Stomach (tissue), 4 donors: ENCODE measurements around the gene CABLES1.

ENCODE experiments used
- EP300 ChIP-seq: sonication (generic); formaldehyde crosslinking; IDR thresholded peaks from one replicate; pipeline ENCODE4 v1.6.1; 2017; ENCODE audit warnings: antibody characterized with exemption
- POLR2A ChIP-seq, 4 donors: fragments of 450-650 bp; IDR thresholded peaks; one replicate each; pipeline ENCODE4 v1.6.1; 2016; ENCODE audit warnings: antibody characterized with exemption in 4 of 4, control low read depth in 2 of 4, mild to moderate bottlenecking in 1 of 4, moderate library complexity in 1 of 4
- TF ChIP-seq, protein P1 (sequence below), 7 experiments: fragments of 450-650 bp in 4 of 7; fragments of 200-600 bp in 3 of 7; sonication (generic) in 3 of 7; IDR thresholded peaks; one replicate each; pipeline ENCODE4 v1.5.1; 2016 to 2019; ENCODE audit warnings: antibody characterized with exemption in 7 of 7, control low read depth in 2 of 7, mild to moderate bottlenecking in 1 of 7

DNA sequence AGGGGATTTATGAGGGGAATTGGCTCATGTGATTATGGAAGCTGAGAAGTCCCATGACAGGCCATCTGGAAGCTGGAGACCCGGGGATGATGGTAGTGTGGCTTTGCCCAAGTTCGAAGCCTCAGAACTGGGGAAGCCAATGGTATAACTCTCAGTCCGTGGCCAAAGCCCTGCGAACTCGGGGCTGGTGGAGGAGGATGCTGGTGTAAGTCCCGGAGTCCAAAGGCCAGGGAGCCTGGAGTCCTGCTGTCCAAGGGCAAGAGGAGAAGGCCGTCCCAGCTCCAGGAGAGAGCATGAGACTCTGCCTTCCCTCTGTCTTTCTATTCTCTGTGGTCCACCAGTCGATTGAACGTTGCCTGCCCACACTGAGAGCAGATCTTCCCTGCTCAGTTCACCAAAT is 43.2 kb upstream of the CABLES1 start:
- TF ChIP-seq POLR2A (IDR thresholded peaks at IDR 0.05) (no peak), EP300 (no peak)
- TF ChIP-seq, protein P1, sequence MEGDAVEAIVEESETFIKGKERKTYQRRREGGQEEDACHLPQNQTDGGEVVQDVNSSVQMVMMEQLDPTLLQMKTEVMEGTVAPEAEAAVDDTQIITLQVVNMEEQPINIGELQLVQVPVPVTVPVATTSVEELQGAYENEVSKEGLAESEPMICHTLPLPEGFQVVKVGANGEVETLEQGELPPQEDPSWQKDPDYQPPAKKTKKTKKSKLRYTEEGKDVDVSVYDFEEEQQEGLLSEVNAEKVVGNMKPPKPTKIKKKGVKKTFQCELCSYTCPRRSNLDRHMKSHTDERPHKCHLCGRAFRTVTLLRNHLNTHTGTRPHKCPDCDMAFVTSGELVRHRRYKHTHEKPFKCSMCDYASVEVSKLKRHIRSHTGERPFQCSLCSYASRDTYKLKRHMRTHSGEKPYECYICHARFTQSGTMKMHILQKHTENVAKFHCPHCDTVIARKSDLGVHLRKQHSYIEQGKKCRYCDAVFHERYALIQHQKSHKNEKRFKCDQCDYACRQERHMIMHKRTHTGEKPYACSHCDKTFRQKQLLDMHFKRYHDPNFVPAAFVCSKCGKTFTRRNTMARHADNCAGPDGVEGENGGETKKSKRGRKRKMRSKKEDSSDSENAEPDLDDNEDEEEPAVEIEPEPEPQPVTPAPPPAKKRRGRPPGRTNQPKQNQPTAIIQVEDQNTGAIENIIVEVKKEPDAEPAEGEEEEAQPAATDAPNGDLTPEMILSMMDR (IDR thresholded peaks at IDR 0.05): no peak
